ENCODE results near the gene OR5AU1. TPM values are rescaled to one million over a fixed set of nuclear protein-coding genes. Genes with fewer than 3 reads are reported as not detected.

OR5AU1 gene
- total RNA-seq, 1 donor from 2014 or later: not detected

DNA sequence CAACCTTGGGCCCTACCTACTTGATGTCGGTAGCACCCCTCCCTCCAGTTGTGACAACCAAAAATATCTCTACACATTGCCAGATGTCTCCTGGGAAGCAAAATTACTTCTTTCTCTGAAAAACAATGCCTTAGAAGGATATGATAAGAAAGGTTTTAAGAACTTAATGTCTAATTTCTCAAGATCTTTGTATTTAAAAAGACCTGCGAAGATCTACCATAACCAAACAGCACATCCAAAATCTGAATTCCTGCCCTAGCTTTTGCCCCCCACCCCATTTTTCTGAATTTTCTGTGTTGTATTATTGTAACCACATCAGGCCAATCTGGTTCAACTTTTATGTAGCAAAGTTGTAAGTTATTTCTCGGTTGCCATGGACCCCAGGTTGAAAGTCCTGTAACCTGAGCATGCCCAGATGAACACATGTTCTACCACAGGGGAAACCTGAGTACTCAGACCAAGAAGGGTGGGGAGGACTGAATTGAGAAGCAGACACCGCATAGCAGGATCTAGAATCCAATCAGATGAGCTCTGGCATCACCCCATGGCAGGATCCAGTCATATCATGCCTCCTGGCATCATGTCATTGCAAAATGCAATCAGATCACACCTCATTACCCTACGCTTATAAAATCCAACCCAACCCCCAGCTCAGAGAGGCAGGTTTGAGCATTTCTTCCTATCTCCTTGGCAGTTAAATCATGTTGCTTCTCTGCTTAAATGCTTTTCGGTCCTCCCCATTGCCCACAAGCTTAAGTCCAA lies 46.3 kb downstream of the OR5AU1 start:
- FAIRE-seq (no peak), DNase-seq (ENCODE audit: low spot score in 2 of 2) (no peak)

DNA sequence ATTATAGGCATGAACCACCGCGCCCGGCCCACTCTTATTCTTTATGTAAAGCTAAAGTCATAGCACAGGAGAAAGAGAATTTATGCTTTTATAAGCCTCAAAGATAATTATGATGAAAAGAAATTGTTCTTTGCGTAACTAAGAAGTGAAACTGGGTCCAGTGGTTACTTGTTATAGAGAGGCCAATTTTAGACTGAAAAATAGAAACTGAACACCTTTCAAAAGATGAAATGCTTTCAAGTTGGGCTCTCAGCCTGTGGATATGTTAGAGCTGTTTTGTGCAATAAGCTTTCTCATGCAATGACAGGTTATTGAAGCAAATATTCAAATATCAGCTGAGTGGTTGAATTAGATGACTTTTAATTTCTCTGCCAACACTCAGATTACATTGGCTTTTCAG lies 47.1 kb downstream of the OR5AU1 start:
- FAIRE-seq: no peak

DNA sequence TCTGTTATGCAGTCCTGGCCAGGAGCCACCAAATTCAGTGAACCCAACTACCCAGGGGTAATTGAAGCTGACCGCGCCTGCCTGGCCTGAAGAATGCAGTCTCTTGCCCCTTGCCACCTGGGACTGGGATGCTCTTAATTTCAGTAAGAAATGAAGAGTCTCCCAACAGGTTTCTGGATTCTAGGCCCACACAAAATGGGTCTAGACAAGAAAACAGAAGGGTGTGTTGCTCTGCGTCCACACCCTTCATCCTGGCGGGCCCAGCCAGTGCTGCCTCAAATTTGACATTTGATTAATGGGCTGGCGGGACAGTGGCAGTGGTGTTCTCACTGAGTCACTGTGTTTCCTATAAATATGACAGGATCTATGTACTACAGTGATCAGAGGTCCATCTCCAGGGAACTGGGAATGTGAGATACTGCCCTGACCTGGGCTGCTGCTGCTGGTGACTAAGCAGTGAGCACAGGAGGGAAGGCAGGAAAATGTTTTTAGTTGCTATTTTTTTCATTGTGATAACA lies 48.5 kb downstream of the OR5AU1 start:
- DNase-seq (ENCODE audit: low spot score in 2 of 2): no peak
- FAIRE-seq: no peak

More for the DNA sequence above, 47.1 kb downstream of the OR5AU1 start:
- DNase-seq (ENCODE audit: low spot score in 2 of 2): no peak

DNA sequence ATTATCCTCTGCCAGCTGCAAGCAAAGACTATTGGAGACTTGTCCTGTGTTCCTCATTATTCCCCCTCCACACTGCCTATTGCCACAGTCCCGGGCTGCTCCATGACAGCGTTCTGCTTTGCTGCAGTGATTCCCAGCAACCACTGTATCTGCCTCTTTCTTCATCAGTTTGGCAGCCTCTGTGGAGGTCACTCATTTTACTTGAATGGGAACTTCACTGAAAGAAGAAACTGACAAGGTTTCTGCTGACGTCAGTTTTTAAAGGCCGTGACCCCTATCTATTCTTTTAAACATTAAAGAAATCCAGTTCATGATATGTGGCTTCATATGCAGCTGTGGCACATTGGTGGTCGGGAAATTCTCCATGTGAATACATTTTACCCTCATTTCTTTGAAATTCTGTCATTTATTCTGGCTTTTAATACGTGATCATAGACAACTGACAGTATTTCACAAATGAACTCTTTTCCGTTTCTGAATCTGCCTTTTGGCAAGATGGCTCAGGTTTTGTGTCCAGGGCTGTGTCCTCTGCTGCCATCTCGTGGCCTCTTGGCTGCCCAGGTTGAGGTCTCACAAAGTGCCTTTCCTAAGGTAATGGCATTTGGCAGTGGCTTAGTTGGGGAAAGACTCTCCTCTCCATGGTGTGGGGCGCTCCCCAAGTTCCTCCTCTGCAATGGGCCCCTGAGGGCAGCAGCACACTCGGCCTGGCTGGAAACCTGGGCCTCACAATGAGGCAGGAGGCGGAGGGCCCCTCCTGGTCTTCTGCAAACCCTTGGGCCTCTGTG lies 49.2 kb downstream of the OR5AU1 start:
- no peak for FAIRE-seq
- peak; percentile 54 to 69 for DNase-seq (ENCODE audit: low spot score in 2 of 2)

DNA sequence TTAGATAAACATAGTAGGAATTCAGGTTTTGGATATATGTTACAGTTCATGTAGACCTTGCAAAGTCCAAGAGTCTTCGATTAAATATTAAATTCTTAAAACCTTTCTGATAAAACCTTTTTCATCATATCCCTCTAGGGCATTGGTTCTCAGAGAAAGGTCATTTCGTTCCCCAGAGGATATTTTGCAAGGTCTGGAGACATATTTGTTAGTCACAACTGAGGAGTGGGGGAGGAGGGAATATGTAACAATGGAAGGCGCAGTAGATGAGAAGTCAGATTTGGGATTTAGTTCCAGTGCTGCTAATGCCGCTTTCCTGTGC lies 49.7 kb downstream of the OR5AU1 start:
- FAIRE-seq (no peak), DNase-seq (ENCODE audit: low spot score in 2 of 2) (no peak)

DNA sequence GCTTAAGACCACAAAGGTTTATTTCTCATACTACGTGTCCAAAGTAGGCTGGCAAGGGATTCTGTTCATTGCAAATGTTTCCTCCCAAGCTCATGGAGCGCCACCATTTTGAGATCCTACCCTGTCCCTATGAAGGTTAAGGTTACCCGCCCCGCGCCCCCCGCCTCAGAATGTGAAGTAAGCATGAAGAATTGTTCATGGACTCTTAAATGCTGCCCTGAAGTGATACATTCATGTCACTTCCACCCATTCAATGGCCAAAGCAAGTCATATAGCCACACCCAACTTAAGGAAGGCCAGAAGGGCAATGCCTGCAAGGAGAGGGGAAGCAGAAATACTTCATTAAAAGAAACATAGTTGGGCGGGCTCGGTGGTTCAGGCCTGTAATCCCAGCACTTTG lies 50.8 kb downstream of the OR5AU1 start:
- FAIRE-seq (no peak), DNase-seq (ENCODE audit: low spot score in 2 of 2) (no peak)

Small RNAs within 50 kb of the gene (small RNA-seq; reads per million reads assigned to genes)
- gene RNU6-252P: not detected

Other genes starting within 250 kb of the OR5AU1 start
- not detected for gene RNASE2, start 200.6 kb downstream of the OR5AU1 start, total RNA-seq
- gene METTL17, start 166.1 kb downstream of the OR5AU1 start, total RNA-seq: 27.7 TPM
- not detected for gene SLC39A2, start 156.8 kb downstream of the OR5AU1 start, total RNA-seq
- gene NDRG2, start 131.0 kb downstream of the OR5AU1 start, total RNA-seq: 92.9 TPM
- gene TPPP2, start 125.8 kb downstream of the OR5AU1 start, total RNA-seq: not detected
- not detected for gene RNASE13, start 121.3 kb downstream of the OR5AU1 start, total RNA-seq
- not detected for gene RNASE7, start 113.7 kb downstream of the OR5AU1 start, total RNA-seq
- gene RNASE8, start 98.2 kb downstream of the OR5AU1 start, total RNA-seq: not detected
- gene ARHGEF40, start 85.8 kb downstream of the OR5AU1 start, total RNA-seq: 11.4 TPM
- gene ZNF219, start 57.4 kb downstream of the OR5AU1 start, total RNA-seq: 6.9 TPM
- not detected for gene TMEM253, start 55.0 kb downstream of the OR5AU1 start, total RNA-seq
- 614 TPM for gene HNRNPC, start 113.4 kb upstream of the OR5AU1 start, total RNA-seq
- not detected for gene RPGRIP1, start 124.0 kb upstream of the OR5AU1 start, total RNA-seq
- gene SUPT16H, start 228.0 kb upstream of the OR5AU1 start, total RNA-seq: 104 TPM

Measured in frontal cortex (tissue), 4 donors.